ENCODE results near the gene MIS18A. TPM values are rescaled to one million over a fixed set of nuclear protein-coding genes. Genes with fewer than 3 reads are reported as not detected.

MIS18A gene
- total and polyA plus RNA-seq, 4 donors: 1.1 to 10.1 (median 2.6) TPM

DNA sequence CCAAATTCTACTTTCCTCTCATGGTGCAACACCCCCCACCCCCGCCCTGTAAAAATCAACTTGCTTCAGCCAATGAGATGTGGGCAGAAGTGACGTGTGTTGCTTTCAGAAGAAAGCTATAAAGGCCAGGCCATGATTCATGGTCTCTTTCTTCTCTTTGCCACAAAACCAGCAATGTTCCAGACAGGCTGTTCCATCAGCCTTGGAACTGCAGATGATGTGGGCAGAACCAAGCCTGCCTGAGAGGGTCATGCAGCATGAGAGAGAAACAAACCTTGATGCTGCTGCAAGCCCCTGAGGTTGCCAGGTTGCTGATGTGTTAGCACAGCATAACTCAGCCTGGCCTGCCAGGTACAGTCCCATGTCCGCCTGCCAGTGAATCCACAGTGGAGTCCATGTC is 41.8 kb downstream of the MIS18A start:
- 75% methylated on average over 3 of the region's 3 CpGs for WGBS
- Histone ChIP-seq H3K36me3 (ENCODE audit: control insufficient read depth in 4 of 4, insufficient read depth in 3 of 4, low read depth in 1 of 4, low read length in 3 of 4) (no peaks in the 10 kb centered on the region), H3K4me3 (ENCODE audit: low read depth in 1 of 3, low read length in 3 of 3) (no peak overlapping the region), H3K27ac (ENCODE audit: low read depth in 1 of 2, low read length in 2 of 2) (no peak overlapping the region), H3K9ac (ENCODE audit: low read depth in 1 of 2, low read length in 2 of 2) (no peak overlapping the region), H3K4me1 (ENCODE audit: control insufficient read depth in 4 of 4, insufficient read depth in 4 of 4, low read length in 3 of 4) (no peaks in the 10 kb centered on the region), H3K27me3 (ENCODE audit: control insufficient read depth in 4 of 4, insufficient read depth in 4 of 4, low read length in 3 of 4) (no peaks in the 10 kb centered on the region), H3K9me3 (ENCODE audit: control insufficient read depth in 4 of 4, low read length in 3 of 4) (peaks cover 0 to 9% (median 1%) of the 10 kb centered on the region in 4 donors)
- TF ChIP-seq, protein P1, sequence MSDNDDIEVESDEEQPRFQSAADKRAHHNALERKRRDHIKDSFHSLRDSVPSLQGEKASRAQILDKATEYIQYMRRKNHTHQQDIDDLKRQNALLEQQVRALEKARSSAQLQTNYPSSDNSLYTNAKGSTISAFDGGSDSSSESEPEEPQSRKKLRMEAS (IDR thresholded peaks at IDR 0.05): no peak
- no peak for DNase-seq (ENCODE audit: low spot score)

- H3K4me3 ChIP-seq (ENCODE audit: low read depth in 1 of 3, low read length in 3 of 3): no peak overlapping the region
- H3K9ac ChIP-seq (ENCODE audit: low read depth in 1 of 2, low read length in 2 of 2): no peak overlapping the region
- no peak overlapping the region for H3K27ac ChIP-seq (ENCODE audit: low read depth in 1 of 2, low read length in 2 of 2)
- no peaks in the 10 kb centered on the region for H3K36me3 ChIP-seq (ENCODE audit: control insufficient read depth in 4 of 4, insufficient read depth in 3 of 4, low read depth in 1 of 4, low read length in 3 of 4)
- no peaks in the 10 kb centered on the region for H3K4me1 ChIP-seq (ENCODE audit: control insufficient read depth in 4 of 4, insufficient read depth in 4 of 4, low read length in 3 of 4)
- WGBS: 87% methylated on average over 4 of the region's 4 CpGs
- no peaks in the 10 kb centered on the region for H3K27me3 ChIP-seq (ENCODE audit: control insufficient read depth in 4 of 4, insufficient read depth in 4 of 4, low read length in 3 of 4)
- TF ChIP-seq ZBTB33 (IDR thresholded peaks at IDR 0.05) (no peak), FOXA2 (IDR thresholded peaks at IDR 0.05) (no peak)
- TF ChIP-seq, protein P2, sequence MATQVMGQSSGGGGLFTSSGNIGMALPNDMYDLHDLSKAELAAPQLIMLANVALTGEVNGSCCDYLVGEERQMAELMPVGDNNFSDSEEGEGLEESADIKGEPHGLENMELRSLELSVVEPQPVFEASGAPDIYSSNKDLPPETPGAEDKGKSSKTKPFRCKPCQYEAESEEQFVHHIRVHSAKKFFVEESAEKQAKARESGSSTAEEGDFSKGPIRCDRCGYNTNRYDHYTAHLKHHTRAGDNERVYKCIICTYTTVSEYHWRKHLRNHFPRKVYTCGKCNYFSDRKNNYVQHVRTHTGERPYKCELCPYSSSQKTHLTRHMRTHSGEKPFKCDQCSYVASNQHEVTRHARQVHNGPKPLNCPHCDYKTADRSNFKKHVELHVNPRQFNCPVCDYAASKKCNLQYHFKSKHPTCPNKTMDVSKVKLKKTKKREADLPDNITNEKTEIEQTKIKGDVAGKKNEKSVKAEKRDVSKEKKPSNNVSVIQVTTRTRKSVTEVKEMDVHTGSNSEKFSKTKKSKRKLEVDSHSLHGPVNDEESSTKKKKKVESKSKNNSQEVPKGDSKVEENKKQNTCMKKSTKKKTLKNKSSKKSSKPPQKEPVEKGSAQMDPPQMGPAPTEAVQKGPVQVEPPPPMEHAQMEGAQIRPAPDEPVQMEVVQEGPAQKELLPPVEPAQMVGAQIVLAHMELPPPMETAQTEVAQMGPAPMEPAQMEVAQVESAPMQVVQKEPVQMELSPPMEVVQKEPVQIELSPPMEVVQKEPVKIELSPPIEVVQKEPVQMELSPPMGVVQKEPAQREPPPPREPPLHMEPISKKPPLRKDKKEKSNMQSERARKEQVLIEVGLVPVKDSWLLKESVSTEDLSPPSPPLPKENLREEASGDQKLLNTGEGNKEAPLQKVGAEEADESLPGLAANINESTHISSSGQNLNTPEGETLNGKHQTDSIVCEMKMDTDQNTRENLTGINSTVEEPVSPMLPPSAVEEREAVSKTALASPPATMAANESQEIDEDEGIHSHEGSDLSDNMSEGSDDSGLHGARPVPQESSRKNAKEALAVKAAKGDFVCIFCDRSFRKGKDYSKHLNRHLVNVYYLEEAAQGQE (IDR thresholded peaks at IDR 0.05): no peak
- peaks cover 0 to 5% (median 1%) of the 10 kb centered on the region in 4 donors for H3K9me3 ChIP-seq (ENCODE audit: control insufficient read depth in 4 of 4, low read length in 3 of 4)
- DNase-seq (ENCODE audit: low spot score): no peak
Observed at GRCh38 chr21:32233722-32234301, 45.0 kb downstream of the MIS18A start.

GRCh38 chr21:32233055-32233546 is 45.7 kb downstream of the MIS18A start:
- WGBS: 85% methylated on average over 4 of the region's 4 CpGs
- no peak overlapping the region for H3K9ac ChIP-seq (ENCODE audit: low read depth in 1 of 2, low read length in 2 of 2)
- peaks cover 0 to under 1% (median 0%) of the 10 kb centered on the region in 4 donors for H3K9me3 ChIP-seq (ENCODE audit: control insufficient read depth in 4 of 4, low read length in 3 of 4)
- H3K4me3 ChIP-seq (ENCODE audit: low read depth in 1 of 3, low read length in 3 of 3): no peak overlapping the region
- no peaks in the 10 kb centered on the region for H3K27me3 ChIP-seq (ENCODE audit: control insufficient read depth in 4 of 4, insufficient read depth in 4 of 4, low read length in 3 of 4)
- no peak for DNase-seq (ENCODE audit: low spot score)
- no peak overlapping the region for H3K27ac ChIP-seq (ENCODE audit: low read depth in 1 of 2, low read length in 2 of 2)
- H3K4me1 ChIP-seq (ENCODE audit: control insufficient read depth in 4 of 4, insufficient read depth in 4 of 4, low read length in 3 of 4): no peaks in the 10 kb centered on the region
- H3K36me3 ChIP-seq (ENCODE audit: control insufficient read depth in 4 of 4, insufficient read depth in 3 of 4, low read depth in 1 of 4, low read length in 3 of 4): no peaks in the 10 kb centered on the region
- no peak for TF ChIP-seq FOXA2 (IDR thresholded peaks at IDR 0.05)
- no peak for TF ChIP-seq JUND (IDR thresholded peaks at IDR 0.05)
- no peak for TF ChIP-seq ZBTB33 (IDR thresholded peaks at IDR 0.05)
- no peak for TF ChIP-seq GABPA (IDR thresholded peaks at IDR 0.05 in 1 of 2, conservative IDR thresholded peaks at IDR 0.05 in 1 of 2)
- TF ChIP-seq, protein P3, sequence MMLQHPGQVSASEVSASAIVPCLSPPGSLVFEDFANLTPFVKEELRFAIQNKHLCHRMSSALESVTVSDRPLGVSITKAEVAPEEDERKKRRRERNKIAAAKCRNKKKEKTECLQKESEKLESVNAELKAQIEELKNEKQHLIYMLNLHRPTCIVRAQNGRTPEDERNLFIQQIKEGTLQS (IDR thresholded peaks at IDR 0.05): no peak
- no peak for TF ChIP-seq TAF1 (conservative IDR thresholded peaks at IDR 0.05)
- no peak for TF ChIP-seq EGR1 (IDR thresholded peaks at IDR 0.05; ENCODE audit: low read depth in 2 of 2)
- TF ChIP-seq CTCF (IDR thresholded peaks at IDR 0.05; ENCODE audit: low read depth, low read length, missing input control): no peak
- TF ChIP-seq NR2F2 (IDR thresholded peaks at IDR 0.05): no peak
- no peak for TF ChIP-seq HNF4G (IDR thresholded peaks at IDR 0.05)
- no peak for TF ChIP-seq SP1 (IDR thresholded peaks at IDR 0.05)
- TF ChIP-seq, protein P1 (IDR thresholded peaks at IDR 0.05): no peak
- no peak for TF ChIP-seq HNF4A (conservative IDR thresholded peaks at IDR 0.05)
- no peak for TF ChIP-seq RAD21 (IDR thresholded peaks at IDR 0.05)
- no peak for TF ChIP-seq FOXA1 (IDR thresholded peaks at IDR 0.05)

All from liver (tissue), 9 donors.